Measurements from ENCODE around the gene SP140.
"Not testable (repeated sequence)": the region's sequence is repeated elsewhere in the genome, so short reads cannot be mapped to it uniquely, and the experiment has no call there.

The SP140 gene

DNA sequence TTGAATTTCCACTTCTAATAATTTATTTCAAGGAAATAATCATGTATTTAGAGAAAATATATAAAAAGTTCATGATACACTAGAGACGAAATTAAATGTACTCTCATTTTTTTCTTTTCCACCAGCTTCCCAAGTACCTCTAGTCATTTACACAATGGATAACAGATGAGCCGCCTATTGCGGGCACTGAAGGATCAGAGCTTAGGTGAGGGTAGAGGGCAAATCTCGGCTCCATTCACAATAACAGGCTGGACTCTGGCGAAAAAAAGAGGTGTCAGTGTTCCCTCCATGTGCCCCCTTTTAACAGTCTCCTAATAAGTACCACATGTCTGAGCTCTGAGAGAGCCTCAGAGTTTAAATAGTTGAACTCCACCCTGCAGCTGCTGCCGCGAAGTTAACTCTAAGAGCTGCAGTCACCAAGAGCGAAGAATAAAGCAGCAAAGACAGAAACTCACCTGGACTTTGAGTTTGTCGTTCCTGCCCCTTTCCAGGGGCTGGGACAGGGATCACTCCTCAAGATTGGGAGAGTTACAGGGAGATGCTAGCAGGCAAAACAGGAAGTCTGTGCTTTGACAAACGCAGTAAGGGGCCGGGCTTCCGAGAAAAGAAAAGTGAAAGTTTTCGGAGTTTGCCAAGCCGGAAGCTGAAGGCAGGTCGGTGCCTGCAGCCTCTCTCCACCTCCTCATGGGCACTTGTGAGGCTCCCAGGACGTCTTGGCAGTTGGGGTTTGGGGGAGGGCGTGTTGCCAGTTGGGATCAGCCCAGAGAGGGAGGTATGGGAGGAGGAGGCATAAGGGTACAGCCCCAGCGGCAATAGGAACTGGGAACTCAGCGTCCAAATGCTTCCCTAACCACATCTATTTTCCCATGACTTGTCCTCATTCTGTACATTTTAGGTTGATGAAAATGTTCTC lies 5.9 kb upstream of the SP140 start, which contains the start of gene SP110:
Gene SP110 (minus strand): TSS at position 566 of the 913 bp plus-strand sequence. CDS start 3,057 bp downstream, outside the sequence.
- CTCF ChIA-PET, result no interaction called here
- TF ChIP-seq, protein P1, sequence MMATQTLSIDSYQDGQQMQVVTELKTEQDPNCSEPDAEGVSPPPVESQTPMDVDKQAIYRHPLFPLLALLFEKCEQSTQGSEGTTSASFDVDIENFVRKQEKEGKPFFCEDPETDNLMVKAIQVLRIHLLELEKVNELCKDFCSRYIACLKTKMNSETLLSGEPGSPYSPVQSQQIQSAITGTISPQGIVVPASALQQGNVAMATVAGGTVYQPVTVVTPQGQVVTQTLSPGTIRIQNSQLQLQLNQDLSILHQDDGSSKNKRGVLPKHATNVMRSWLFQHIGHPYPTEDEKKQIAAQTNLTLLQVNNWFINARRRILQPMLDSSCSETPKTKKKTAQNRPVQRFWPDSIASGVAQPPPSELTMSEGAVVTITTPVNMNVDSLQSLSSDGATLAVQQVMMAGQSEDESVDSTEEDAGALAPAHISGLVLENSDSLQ (IDR thresholded peaks at IDR 0.05), result no peak
- TF ChIP-seq SUZ12 (IDR thresholded peaks at IDR 0.05) (no peak), FOXA1 (IDR thresholded peaks at IDR 0.05) (no peak), NFRKB (IDR thresholded peaks at IDR 0.05) (no peak), FOXM1 (IDR thresholded peaks at IDR 0.05; ENCODE audit: borderline replicate concordance) (no peak), HDGF (IDR thresholded peaks at IDR 0.05; ENCODE audit: borderline replicate concordance) (no peak), BHLHE40 (IDR thresholded peaks at IDR 0.05; ENCODE audit: borderline replicate concordance) (no peak), ARNT (IDR thresholded peaks at IDR 0.05) (no peak), ELF4 (IDR thresholded peaks at IDR 0.05) (no peak), L3MBTL2 (conservative IDR thresholded peaks at IDR 0.05) (no peak), ZNF384 (IDR thresholded peaks at IDR 0.05) (no peak), CTBP1 (IDR thresholded peaks at IDR 0.05; ENCODE audit: borderline replicate concordance) (no peak), TARDBP (IDR thresholded peaks at IDR 0.05) (no peak), SP1 (IDR thresholded peaks at IDR 0.05) (no peak), LEF1 (IDR thresholded peaks at IDR 0.05; ENCODE audit: borderline replicate concordance) (no peak), FOXK2 (IDR thresholded peaks at IDR 0.05) (no peak)
- POLR2A ChIA-PET, result no interaction called here
- DNase-seq (ENCODE audit: extremely low spot score), result peak; percentile 12

DNA sequence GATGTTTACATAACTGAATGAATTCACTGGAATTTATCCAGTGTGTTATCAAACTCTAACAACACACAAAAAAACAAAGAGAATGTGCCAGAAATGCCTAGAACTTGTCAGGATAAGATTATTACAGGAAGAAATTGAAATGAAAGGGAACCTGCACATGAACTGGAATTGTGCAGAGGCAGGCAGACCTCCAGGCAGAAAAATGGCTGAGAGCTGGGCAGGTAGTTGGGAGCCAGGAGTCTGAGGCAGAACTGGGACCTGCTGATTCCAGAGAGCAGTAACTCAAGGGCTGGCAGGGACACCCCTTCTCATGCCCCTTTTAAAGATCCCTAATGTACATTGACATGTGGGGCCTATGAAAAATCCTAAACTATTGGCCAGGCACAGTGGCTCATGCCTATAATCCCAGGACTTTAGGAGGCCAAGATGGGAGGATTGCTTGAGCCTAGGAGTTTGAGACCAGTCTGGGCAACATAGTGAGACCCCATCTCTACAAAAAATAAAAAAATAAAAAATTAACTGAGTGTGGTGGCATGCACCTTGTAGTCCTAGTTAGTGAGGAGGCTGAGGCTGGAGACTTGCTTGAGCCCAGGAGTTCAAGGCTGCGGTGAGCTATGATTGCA lies 5.1 kb upstream of the SP140 start:
- no peak for TF ChIP-seq SUZ12 (IDR thresholded peaks at IDR 0.05)
- TF ChIP-seq, protein P1 (IDR thresholded peaks at IDR 0.05), result no peak
- DNase-seq (ENCODE audit: extremely low spot score), result no peak
- POLR2A ChIA-PET, result no interaction called here
- CTCF ChIA-PET, result no interaction called here

DNA sequence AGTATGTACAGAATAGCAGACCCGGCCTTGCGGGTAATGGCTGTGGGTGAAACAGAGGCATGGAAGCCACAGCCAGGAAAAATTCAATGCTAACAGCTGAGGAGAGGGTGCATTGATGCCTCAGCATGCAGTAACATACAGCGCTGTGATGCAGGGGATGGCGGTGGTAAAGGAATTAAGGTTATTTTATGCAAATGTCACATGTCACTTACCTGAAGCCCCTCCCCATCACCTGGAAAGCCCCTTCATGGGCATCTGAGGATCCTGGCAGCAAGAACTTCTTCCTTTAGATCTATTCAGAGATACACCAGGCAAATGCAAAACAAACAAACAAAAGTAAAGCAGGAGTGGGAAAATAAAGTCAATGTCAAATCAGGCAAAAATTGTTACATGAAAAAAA lies 4.0 kb upstream of the SP140 start:
- no peak for TF ChIP-seq SUZ12 (IDR thresholded peaks at IDR 0.05)
- no peak for TF ChIP-seq ELF4 (IDR thresholded peaks at IDR 0.05)
- TF ChIP-seq FOXA1 (IDR thresholded peaks at IDR 0.05), result no peak
- TF ChIP-seq ZNF384 (IDR thresholded peaks at IDR 0.05), result no peak
- no peak for TF ChIP-seq LEF1 (IDR thresholded peaks at IDR 0.05; ENCODE audit: borderline replicate concordance)
- TF ChIP-seq FOXM1 (IDR thresholded peaks at IDR 0.05; ENCODE audit: borderline replicate concordance), result no peak
- no peak for TF ChIP-seq BHLHE40 (IDR thresholded peaks at IDR 0.05; ENCODE audit: borderline replicate concordance)
- no peak for TF ChIP-seq HDGF (IDR thresholded peaks at IDR 0.05; ENCODE audit: borderline replicate concordance)
- no peak for TF ChIP-seq L3MBTL2 (conservative IDR thresholded peaks at IDR 0.05)
- no peak for DNase-seq (ENCODE audit: extremely low spot score)
- ChIA-PET CTCF (no interaction called here), POLR2A (no interaction called here)

DNA sequence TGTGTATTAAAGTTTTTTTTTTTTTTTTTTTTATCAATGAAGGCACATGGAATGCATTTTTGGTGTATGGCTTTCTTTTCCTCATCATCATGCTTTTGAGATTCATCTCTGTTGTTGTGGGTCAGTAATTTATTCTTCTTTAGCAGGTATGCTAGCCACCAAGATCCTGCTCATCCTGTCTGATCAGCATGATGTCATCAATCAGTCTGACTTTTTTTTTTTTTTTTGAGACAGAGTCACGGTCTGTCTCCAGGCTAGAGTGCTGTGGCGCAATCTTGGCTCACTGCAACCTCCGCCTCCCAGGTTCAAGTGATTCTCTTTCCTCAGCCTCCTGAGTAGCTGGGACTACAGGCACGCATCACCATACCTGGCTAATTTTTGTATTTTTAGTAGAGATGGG lies 2.7 kb upstream of the SP140 start:
- DNase-seq (ENCODE audit: extremely low spot score); POLR2A ChIA-PET; CTCF ChIA-PET: not testable (repeated sequence)

DNA sequence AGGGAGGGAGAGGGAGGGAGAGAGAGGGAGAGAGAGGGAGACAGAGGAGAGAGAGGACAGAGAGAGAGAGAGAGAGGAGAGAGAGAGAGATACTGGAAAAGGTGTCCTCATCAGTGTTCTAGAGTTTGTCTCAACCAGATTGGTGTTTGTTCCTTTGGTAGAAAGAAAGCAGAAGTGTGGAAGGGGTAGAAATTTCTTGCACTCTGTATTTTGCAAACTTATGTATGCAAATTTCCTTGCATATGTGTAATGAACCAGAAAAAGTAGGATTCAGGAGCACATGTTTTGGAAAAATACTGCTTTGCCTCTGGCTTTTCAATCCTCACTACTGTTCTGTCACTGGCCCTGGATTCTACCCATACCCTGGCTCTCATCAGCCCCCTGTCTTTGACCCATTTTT lies 1.1 kb upstream of the SP140 start:
- no peak for DNase-seq (ENCODE audit: extremely low spot score)
- no peak for TF ChIP-seq SP1 (IDR thresholded peaks at IDR 0.05)
- no peak for TF ChIP-seq CTBP1 (IDR thresholded peaks at IDR 0.05; ENCODE audit: borderline replicate concordance)
- no peak for TF ChIP-seq ZNF384 (IDR thresholded peaks at IDR 0.05)
- no peak for TF ChIP-seq HDGF (IDR thresholded peaks at IDR 0.05; ENCODE audit: borderline replicate concordance)
- TF ChIP-seq NFRKB (IDR thresholded peaks at IDR 0.05), result no peak
- no peak for TF ChIP-seq SUZ12 (IDR thresholded peaks at IDR 0.05)
- no peak for TF ChIP-seq ELF4 (IDR thresholded peaks at IDR 0.05)
- no peak for TF ChIP-seq FOXM1 (IDR thresholded peaks at IDR 0.05; ENCODE audit: borderline replicate concordance)
- TF ChIP-seq TARDBP (IDR thresholded peaks at IDR 0.05), result no peak
- no peak for TF ChIP-seq FOXA1 (IDR thresholded peaks at IDR 0.05)
- TF ChIP-seq BHLHE40 (IDR thresholded peaks at IDR 0.05; ENCODE audit: borderline replicate concordance), result no peak
- TF ChIP-seq L3MBTL2 (conservative IDR thresholded peaks at IDR 0.05), result no peak
- ChIA-PET CTCF (no interaction called here), POLR2A (no interaction called here)

DNA sequence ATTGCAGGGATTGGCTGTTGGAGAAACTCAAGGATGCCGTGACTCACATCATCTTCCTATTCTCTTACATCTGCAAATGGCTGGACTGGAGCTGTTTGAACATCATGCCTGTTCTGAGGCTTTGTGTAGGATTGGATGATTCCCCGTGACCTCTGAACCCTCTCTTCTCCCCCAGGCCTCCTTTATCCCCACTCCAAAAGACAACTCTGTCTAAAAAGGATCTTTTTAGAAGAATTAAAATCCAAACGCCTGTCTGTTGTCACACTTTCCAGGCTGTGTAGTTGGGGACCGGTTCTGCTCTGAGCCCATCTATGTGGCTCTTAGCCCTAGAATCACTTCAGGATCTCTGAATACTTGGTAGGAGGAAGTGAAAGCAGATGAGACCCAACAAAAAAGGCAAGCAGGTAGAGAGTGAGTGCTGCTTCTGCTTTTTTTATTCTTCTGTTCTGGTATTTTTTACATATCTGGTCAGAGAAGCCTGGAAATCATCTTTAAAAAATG lies 565 bp downstream of the SP140 start:
- CTCF ChIA-PET, result no interaction called here
- POLR2A ChIA-PET, result no interaction called here
- TF ChIP-seq SUZ12 (IDR thresholded peaks at IDR 0.05) (no peak), FOXK2 (IDR thresholded peaks at IDR 0.05) (no peak), SP1 (IDR thresholded peaks at IDR 0.05) (no peak), ELF4 (IDR thresholded peaks at IDR 0.05) (no peak), L3MBTL2 (conservative IDR thresholded peaks at IDR 0.05) (no peak), ZNF384 (IDR thresholded peaks at IDR 0.05) (no peak), FOXA1 (IDR thresholded peaks at IDR 0.05) (no peak), HDGF (IDR thresholded peaks at IDR 0.05; ENCODE audit: borderline replicate concordance) (no peak), FOXM1 (IDR thresholded peaks at IDR 0.05; ENCODE audit: borderline replicate concordance) (no peak), NFRKB (IDR thresholded peaks at IDR 0.05) (no peak), TARDBP (IDR thresholded peaks at IDR 0.05) (no peak), LEF1 (IDR thresholded peaks at IDR 0.05; ENCODE audit: borderline replicate concordance) (no peak), ARNT (IDR thresholded peaks at IDR 0.05) (no peak)
- TF ChIP-seq, protein P1 (IDR thresholded peaks at IDR 0.05), result no peak
- no peak for DNase-seq (ENCODE audit: extremely low spot score)
